ENCODE results near the gene PTPRD. TPM values are rescaled to one million over a fixed set of nuclear protein-coding genes. Genes with fewer than 3 reads are reported as not detected.

Gene PTPRD
- total RNA-seq, 1 experiment from 2014 or later: 32.5 TPM

- Histone ChIP-seq H3K4ac (ENCODE audit: low read depth, low read length) (no peak overlapping the region), H3K79me2 (ENCODE audit: insufficient read depth, low read length) (no peaks in the 10 kb centered on the region), H2BK20ac (ENCODE audit: low read depth, low read length, poor library complexity, severe bottlenecking) (no peak overlapping the region), H2BK15ac (ENCODE audit: low read depth, low read length) (no peak overlapping the region), H3K27me3 (ENCODE audit: insufficient read depth, low read length) (no peaks in the 10 kb centered on the region), H4K5ac (ENCODE audit: insufficient read length, low read depth, low read length) (no peak overlapping the region), H4K91ac (ENCODE audit: insufficient read length, low read depth, low read length) (no peak overlapping the region), H3K14ac (ENCODE audit: insufficient read depth, low read length) (no peak overlapping the region), H3K9ac (ENCODE audit: extremely low read depth, insufficient read length, low read length) (no peak overlapping the region), H3K23me2 (ENCODE audit: insufficient read length, low read depth, low read length, poor library complexity, severe bottlenecking) (no peaks in the 10 kb centered on the region), H3K18ac (ENCODE audit: insufficient read length, low read depth, low read length) (no peak overlapping the region), H3K56ac (ENCODE audit: insufficient read length, low read depth, low read length) (no peak overlapping the region), H3K9me3 (ENCODE audit: control insufficient read depth, low read depth, low read length) (no peaks in the 10 kb centered on the region), H2AK5ac (ENCODE audit: insufficient read length, low read length) (no peak overlapping the region), H3K23ac (ENCODE audit: insufficient read length, low read depth, low read length) (no peak overlapping the region), H3K4me1 (ENCODE audit: insufficient read depth, low read length) (no peaks in the 10 kb centered on the region), H3K79me1 (ENCODE audit: insufficient read depth, low read depth, low read length, poor library complexity, severe bottlenecking) (no peaks in the 10 kb centered on the region), H4K20me1 (ENCODE audit: control insufficient read depth, insufficient read depth, insufficient read length) (no peaks in the 10 kb centered on the region), H2BK120ac (ENCODE audit: low read depth, low read length, poor library complexity, severe bottlenecking) (no peak overlapping the region), H3T11ph (ENCODE audit: low read length) (no peak overlapping the region), H2BK12ac (ENCODE audit: insufficient read length, low read depth, low read length) (no peak overlapping the region), H3K4me2 (ENCODE audit: insufficient read depth, insufficient read length, low read length) (no peak overlapping the region), H3K27ac (ENCODE audit: insufficient read length, low read depth, low read length) (no peak overlapping the region), H2BK5ac (ENCODE audit: insufficient read length, low read length) (no peak overlapping the region), H4K8ac (replicated peaks; ENCODE audit: insufficient read length, low read depth, low read length) (no peak overlapping the region), H2AFZ (ENCODE audit: low read length) (no peak overlapping the region)
- TF ChIP-seq CTCF (conservative IDR thresholded peaks at IDR 0.05): no peak
- peaks cover 18 to 25% of the 10 kb centered on the region in 2 experiments for H3K4me1 Mint-ChIP-seq
- WGBS (ENCODE audit: extremely low coverage, insufficient read length, low lambda C conversion rate): no CpG with 5 or more reads among the region's 2 CpGs
- no peaks in the 10 kb centered on the region; a peak in 1 of 5 replicates for H3K9me3 Mint-ChIP-seq
- no peaks in the 10 kb centered on the region for H3K27me3 Mint-ChIP-seq (ENCODE audit: low read depth)
- H3K27ac Mint-ChIP-seq: no peak overlapping the region
- no peak overlapping the region for H3K4me3 Mint-ChIP-seq
- H3K36me3 Mint-ChIP-seq (ENCODE audit: insufficient read depth in 1 of 3, low read depth in 3 of 3): 0 out of 7 replicates have a peak, but pooled peaks cover 0 to 2% (median 0%) of the 10 kb centered on the region in 3 experiments
- no peak for DNase-seq
These were observed 1957.7 kb downstream of the PTPRD start for GRCh38 chr9:8655071-8655470.

Data from H9 (cell line).